Sigmoid colon (tissue), 4 donors: ENCODE data around the gene HCN4.

ENCODE experiments used
- CTCF ChIP-seq, 4 experiments: fragments of 450-650 bp in 3 of 4; fragments of 200-600 bp in 1 of 4; IDR thresholded peaks; one replicate each; pipeline ENCODE4 v1.5.1; 2016 to 2019; ENCODE audit warnings: antibody characterized with exemption in 4 of 4, mild to moderate bottlenecking in 3 of 4, moderate library complexity in 2 of 4
- POLR2A ChIP-seq, 2 donors: fragments of 450-650 bp; IDR thresholded peaks; one replicate each; pipeline ENCODE4 v1.6.1; 2016; ENCODE audit warnings: antibody characterized with exemption in 2 of 2, mild to moderate bottlenecking in 2 of 2, moderate library complexity in 2 of 2
- POLR2AphosphoS5 ChIP-seq, 4 donors: sonication (generic); formaldehyde crosslinking; IDR thresholded peaks; one replicate each; pipeline ENCODE4 v1.6.1; 2017; ENCODE audit warnings: antibody characterized with exemption in 4 of 4

GRCh38 chr15:73353734-73354133 is 15.0 kb downstream of the HCN4 start:
- TF ChIP-seq CTCF (IDR thresholded peaks at IDR 0.05) (no peak), POLR2A (IDR thresholded peaks at IDR 0.05) (no peak), POLR2AphosphoS5 (IDR thresholded peaks at IDR 0.05) (no peak)
